Activated gamma-delta T cell (primary cell): ENCODE measurements around the gene RHOT1.
"Not testable (repeated sequence)": the region's sequence is repeated elsewhere in the genome, so short reads cannot be mapped to it uniquely, and the experiment has no call there.

Source experiments
- DNase-seq: peaks from one replicate; lab custom pipeline; 2025; lab: John Stamatoyannopoulos, UW

RHOT1 gene

GRCh38 chr17:32227910-32228309 is 85.6 kb downstream of the RHOT1 start:
- no peak for DNase-seq

DNA sequence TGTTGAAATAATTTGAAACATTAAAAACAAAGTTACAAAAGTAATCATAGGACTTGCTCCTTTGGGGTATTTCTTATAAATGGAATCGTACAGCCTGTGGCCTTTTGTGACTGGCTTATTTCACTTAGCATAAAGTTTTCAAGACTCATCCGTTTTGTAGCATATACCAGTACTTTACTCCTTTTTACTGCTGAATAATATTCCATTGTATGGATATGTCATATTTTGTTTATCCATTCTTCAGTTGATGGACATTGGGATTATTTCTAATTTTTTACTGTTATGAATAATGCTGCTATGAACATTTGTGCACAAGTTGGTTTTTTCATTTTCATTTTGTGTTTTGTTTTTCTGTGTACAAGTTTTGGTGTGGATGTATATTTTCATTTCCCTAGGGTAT is 93.3 kb downstream of the RHOT1 start:
- no peak for DNase-seq

DNA sequence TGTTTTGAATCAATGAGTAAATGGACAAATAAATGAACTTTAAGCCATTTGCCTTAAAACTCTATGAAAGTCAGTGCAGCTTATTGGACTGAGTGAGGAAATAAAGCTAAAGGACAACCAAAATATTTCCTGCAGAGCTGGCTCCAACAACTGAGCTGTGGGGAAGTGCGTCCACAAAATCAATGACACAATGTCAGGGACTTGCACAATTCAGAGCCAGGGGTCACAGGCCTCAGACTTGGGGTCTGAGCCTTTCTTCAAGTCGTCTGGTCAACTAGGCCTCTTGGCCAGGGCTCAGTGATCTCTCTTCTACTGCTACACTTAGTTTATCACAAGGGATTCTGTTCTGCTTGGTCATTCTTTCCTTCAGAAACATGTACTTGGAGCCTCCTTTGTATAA is 97.2 kb downstream of the RHOT1 start:
- DNase-seq: no peak

GRCh38 chr17:32240750-32241149 is 98.4 kb downstream of the RHOT1 start:
- no peak for DNase-seq

- no peak for DNase-seq
Observed at GRCh38 chr17:32241640-32242039, 99.3 kb downstream of the RHOT1 start.

DNA sequence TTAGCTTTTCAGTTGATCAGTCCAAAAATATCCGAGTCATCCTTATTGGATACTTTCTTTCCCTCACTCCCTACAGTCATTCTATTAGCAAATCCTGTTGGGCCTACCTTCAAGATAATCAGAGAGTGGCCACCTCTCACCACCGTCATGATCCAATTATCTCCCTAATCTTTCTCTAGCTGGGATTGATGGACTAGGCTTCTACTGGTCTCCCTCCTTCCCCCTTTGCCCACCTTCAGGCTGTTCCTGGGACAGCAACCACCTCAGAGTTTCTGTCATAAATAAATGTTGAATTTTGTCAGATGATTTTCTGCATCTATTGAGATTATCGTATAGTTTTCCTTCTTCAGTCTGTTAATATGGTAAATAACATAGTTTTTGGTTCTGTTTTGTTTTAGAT is 107.2 kb downstream of the RHOT1 start:
- DNase-seq: no peak

GRCh38 chr17:32253117-32253611 is 110.9 kb downstream of the RHOT1 start:
- DNase-seq: no peak

- DNase-seq: no peak
Observed at GRCh38 chr17:32256012-32256700, 113.9 kb downstream of the RHOT1 start.

GRCh38 chr17:32256701-32257019 is 114.4 kb downstream of the RHOT1 start:
- DNase-seq: no peak

- DNase-seq: no peak
Observed at GRCh38 chr17:32258383-32259140, 116.3 kb downstream of the RHOT1 start.

DNA sequence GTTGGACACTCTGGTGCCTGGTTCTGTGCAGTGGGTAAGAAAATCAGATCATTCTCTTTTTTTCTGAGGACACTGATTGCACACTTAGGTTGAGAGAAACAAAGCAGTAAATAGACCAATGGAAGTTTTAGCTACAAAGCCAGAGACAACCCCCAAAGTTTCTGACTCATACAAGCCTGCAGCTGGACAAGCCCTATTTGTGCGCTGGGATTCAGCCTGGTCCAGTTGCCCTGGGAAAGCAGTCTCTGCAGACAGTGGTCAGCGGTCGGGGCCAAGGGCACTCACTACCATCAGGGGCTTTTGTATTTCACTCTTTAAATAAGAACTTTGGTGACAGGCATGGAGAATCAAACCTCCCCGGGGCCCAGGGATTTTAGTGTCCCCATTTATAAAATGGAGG is 117.3 kb downstream of the RHOT1 start:
- no peak for DNase-seq

- DNase-seq: no peak
Observed at GRCh38 chr17:32261417-32261736, 119.1 kb downstream of the RHOT1 start.

GRCh38 chr17:32261936-32262510 is 119.7 kb downstream of the RHOT1 start:
- DNase-seq: no peak

DNA sequence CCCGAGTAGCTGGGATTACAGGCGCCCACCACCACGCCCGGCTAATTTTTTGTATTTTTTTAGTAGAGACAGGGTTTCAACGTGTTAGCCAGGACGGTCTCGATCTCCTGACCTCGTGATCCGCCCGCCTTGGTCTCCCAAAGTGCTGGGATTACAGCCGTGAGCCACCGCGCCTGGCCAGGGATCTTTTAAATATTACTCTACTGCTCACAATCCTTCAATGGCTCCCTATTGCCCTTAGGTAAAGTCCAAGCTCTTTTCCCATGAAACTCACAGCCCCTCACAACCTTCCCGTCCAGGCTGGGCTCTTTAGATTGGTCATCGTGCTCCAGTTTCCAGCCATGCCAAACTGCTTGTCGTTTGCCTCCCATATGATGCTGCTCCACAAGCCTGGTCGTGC is 121.2 kb downstream of the RHOT1 start:
- DNase-seq: not testable (repeated sequence)

DNA sequence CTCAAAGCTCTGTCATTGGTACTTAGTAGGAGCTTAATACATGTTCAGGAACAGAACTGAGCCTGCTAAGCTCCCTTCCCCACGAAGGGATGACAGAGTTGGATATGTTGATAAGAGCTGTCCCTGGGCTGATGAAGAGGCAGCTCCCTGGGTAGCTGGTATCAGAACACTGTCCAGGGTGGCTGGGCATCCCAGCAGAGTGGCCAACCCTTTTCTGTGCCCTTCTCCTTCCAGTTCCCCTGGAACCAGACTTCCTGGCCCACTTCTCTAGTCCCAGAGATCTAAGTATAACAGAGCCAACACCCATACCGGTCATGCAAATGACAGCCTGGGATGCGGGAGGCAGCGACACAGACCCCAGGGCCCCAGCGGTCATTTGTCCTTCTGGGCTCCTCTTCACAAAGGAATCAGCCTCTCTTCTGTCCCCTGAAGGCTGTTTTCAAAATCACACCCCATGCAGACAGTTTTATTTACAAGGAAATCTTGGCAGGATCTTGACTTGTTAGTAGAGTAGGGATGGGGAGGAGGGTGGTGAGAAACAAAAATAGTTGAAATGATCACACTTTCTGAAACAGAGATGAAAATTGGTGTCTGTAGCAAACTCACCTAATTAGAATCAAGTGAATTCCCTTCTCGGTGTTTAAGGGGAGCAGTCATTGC is 122.0 kb downstream of the RHOT1 start:
- no peak for DNase-seq

- DNase-seq: no peak
Observed at GRCh38 chr17:32264823-32265191, 122.5 kb downstream of the RHOT1 start.

DNA sequence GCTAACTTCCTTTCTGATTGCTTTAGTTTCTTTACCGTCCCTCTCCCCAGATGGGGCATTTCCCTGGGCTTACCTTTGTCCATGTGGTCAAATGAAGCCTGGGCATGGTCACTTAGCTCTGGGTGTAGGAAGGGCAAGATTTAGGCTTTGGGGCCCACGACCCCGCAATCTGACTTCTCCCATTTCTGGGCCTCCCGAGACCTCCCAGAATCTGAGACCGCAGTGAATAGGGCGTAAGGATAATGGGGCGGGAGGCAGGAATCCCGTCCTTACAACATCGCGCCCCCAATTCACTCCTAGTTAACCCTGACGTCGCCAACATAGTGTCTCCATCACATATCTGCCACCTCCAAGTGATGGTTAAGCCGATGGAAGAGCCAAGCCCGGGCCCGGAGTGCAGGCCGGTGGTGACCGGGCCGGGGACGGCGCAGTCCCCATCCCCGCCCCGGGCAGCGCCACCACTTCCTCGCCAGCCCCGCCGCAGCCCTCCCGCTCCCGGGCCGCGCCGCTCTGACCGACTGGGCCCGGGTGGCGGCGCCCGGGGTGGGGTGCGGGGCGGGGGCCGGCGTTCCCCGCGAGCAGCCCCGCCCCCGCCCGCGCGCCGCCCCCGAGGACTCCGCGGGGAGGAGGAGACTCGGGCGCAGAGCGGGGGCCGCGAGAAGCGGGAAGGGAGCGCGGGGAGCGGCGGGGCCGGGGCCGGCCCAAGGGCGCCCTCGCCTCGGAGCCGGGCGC is 123.1 kb downstream of the RHOT1 start, which contains the start of gene RHBDL3:
RHBDL3 (plus strand) TSS at position 641 of the 732 bp plus-strand sequence. CDS start 358 bp downstream, outside the sequence.
- peak; percentile 26 for DNase-seq

- peak; percentile 25 for DNase-seq
Observed at GRCh38 chr17:32266051-32266388, 123.7 kb downstream of the RHOT1 start.

- no peak for DNase-seq
Observed at GRCh38 chr17:32266389-32267301, 124.3 kb downstream of the RHOT1 start.

GRCh38 chr17:32267690-32268205 is 125.4 kb downstream of the RHOT1 start:
- DNase-seq: no peak
